Melanocyte of skin (primary cell): ENCODE measurements around the gene SEC24B. TPM values are rescaled to one million over a fixed set of nuclear protein-coding genes. Genes with fewer than 3 reads are reported as not detected.

Source experiments
- small RNA-seq, 2 donors: library from RNA; depleted of rRNA; stranded (forward); fragments of <200 nt; gene quantifications; one replicate each; pipeline ENCODE3, GENCODE V24; 2012
- total RNA-seq, 2 donors: library from RNA; depleted of rRNA; stranded (reverse); fragments of >200 nt; gene quantifications; 2 replicates each; pipeline ENCODE4 v1.2.3, GENCODE V29; 2012

The SEC24B gene
- 10 to 100 TPM; 18.2 to 23.0 TPM for total RNA-seq

GRCh38 chr4:109433205-109434006, at the start of gene SEC24B:
Gene SEC24B (plus strand): TSS chr4:109433815. CDS start chr4:109433870, 55 bp downstream.

GRCh38 chr4:109559983-109560686, 126.5 kb downstream of the SEC24B start, which contains the start of gene MCUB:
Gene MCUB (plus strand): TSS chr4:109560246. CDS start chr4:109560338, 92 bp downstream.

Small RNA genes lying within 50 kb of the gene (small RNA-seq; reads per million reads assigned to genes)
- gene MIR576 (1.6 to 1.7 reads per million in 2 donors), gene RN7SL55P (0 reads per million in 2 donors)

Other genes starting within 250 kb of the SEC24B start
- gene COL25A1, start 131.2 kb upstream of the SEC24B start, total RNA-seq: under 1 TPM; under 0.01 to 0.34 TPM
- gene MCUB, start 126.4 kb downstream of the SEC24B start, total RNA-seq: 10 to 100 TPM in 1 of 2 donors, 1 to 10 TPM in 1; 5.5 to 16.7 TPM